A549 (cell line): ENCODE measurements around the gene ANKS1B. TPM values are rescaled to one million over a fixed set of nuclear protein-coding genes. Genes with fewer than 3 reads are reported as not detected.

Experiments
- ATAC-seq, 2 experiments: fragments of 200-7000 bp in 1 of 2; fragments of >200 bp in 1 of 2; cut with Nextera tagmentation in 1 of 2; cut with Tn5 transposase in 1 of 2; 3 replicates each; pipeline versions ENCODE4 v1.8.0 to v1.9.1; 2018 to 2020; ENCODE audit warnings: mild to moderate bottlenecking in 1 of 2, moderate library complexity in 1 of 2
- CTCF ChIA-PET: fragments of 300-600 bp; sonication (Branson Sonifier 250); formaldehyde crosslinking; extraction: SDS; loops from one replicate; lab custom pipeline; 2021; ENCODE audit warnings: antibody characterized with exemption, inconsistent platforms; lab: Yijun Ruan, JAX
- POLR2A ChIA-PET: fragments of 350-600 bp; formaldehyde crosslinking; extraction: SDS; loops from one replicate; lab custom pipeline; 2021; ENCODE audit warnings: antibody characterized with exemption, inconsistent platforms; lab: Yijun Ruan, JAX
- DNase-seq, 2 experiments: peaks; one replicate each; pipeline versions ENCODE4 v3.0.0 to v3.0.0-alpha.2; 2011 to 2016; ENCODE audit warnings: low read depth in 1 of 2, low spot score in 1 of 2
- FAIRE-seq: peaks from 2 replicates; lab custom pipeline; 2011; peaks lifted over from hg19 to GRCh38; lab: Jason Lieb, UNC
- H3K27ac ChIP-seq, 2 experiments: fragments of >200 bp; sonication (Bioruptor Twin); formaldehyde crosslinking; 3 replicates each; pipeline ENCODE4 v1.5.1; 2016 to 2017
- H3K4me1 ChIP-seq: fragments of >200 bp; sonication (Bioruptor Twin); formaldehyde crosslinking; 3 replicates; pipeline ENCODE4 v1.6.1; 2016
- H3K4me2 ChIP-seq: fragments of >200 bp; sonication (Bioruptor Twin); formaldehyde crosslinking; 3 replicates; pipeline ENCODE4 v1.6.1; 2016
- H3K4me3 ChIP-seq: fragments of >200 bp; sonication (Bioruptor Twin); formaldehyde crosslinking; 3 replicates; pipeline ENCODE4 v1.5.1; 2016
- H3K9me3 ChIP-seq: fragments of >200 bp; sonication (Bioruptor Twin); formaldehyde crosslinking; 3 replicates; pipeline ENCODE4 v1.6.1; 2016
- CBX2 ChIP-seq: fragments of 200-600 bp; sonication (generic); IDR thresholded peaks from 2 replicates; pipeline ENCODE4 v1.6.1; 2016; ENCODE audit warnings: low read depth, mild to moderate bottlenecking, borderline replicate concordance
- CEBPB ChIP-seq, 2 experiments: fragments of >200 bp in 1 of 2; sonication (Bioruptor Twin) in 1 of 2; formaldehyde crosslinking in 1 of 2; IDR thresholded peaks; 2 replicates each; pipeline ENCODE4 v1.6.1; 2012 to 2016
- E2F6 ChIP-seq: IDR thresholded peaks from 2 replicates; pipeline ENCODE4 v1.6.1; 2012; ENCODE audit warnings: low read depth, borderline replicate concordance
- EP300 ChIP-seq, 2 experiments: fragments of >200 bp; sonication (Bioruptor Twin); formaldehyde crosslinking; IDR thresholded peaks; 2 replicates in 1 of 2; 3 replicates in 1 of 2; pipeline ENCODE4 v1.6.1; 2016 to 2017
- ESRRA ChIP-seq: fragments of 150-350 bp; IDR thresholded peaks from 2 replicates; pipeline ENCODE4 v1.6.1; 2014; ENCODE audit warnings: mild to moderate bottlenecking, low read length, borderline replicate concordance
- FOSB ChIP-seq: fragments of 250-450 bp; sonication (Bioruptor Pico); IDR thresholded peaks from 2 replicates; pipeline ENCODE4 v1.5.0; 2020; ENCODE audit warnings: mild to moderate bottlenecking, moderate library complexity
- FOXS1 ChIP-seq: fragments of 250-450 bp; sonication (Bioruptor Pico); IDR thresholded peaks from 2 replicates; pipeline ENCODE4 v1.5.0; 2020; ENCODE audit warnings: mild to moderate bottlenecking, moderate library complexity
- HOXB5 ChIP-seq: fragments of 250-450 bp; sonication (Bioruptor Pico); IDR thresholded peaks from 2 replicates; pipeline ENCODE4 v1.5.0; 2020; ENCODE audit warnings: mild to moderate bottlenecking, moderate library complexity
- JUN ChIP-seq, 2 experiments: fragments of >200 bp; sonication (Bioruptor Twin); formaldehyde crosslinking; IDR thresholded peaks; 2 replicates in 1 of 2; 3 replicates in 1 of 2; pipeline ENCODE4 v1.6.1; 2016 to 2017
- NR3C1 ChIP-seq: fragments of >200 bp; sonication (Bioruptor Twin); formaldehyde crosslinking; IDR thresholded peaks from 3 replicates; pipeline ENCODE4 v1.6.1; 2017
- PHF8 ChIP-seq: fragments of 200-600 bp; sonication (generic); IDR thresholded peaks from 2 replicates; pipeline ENCODE4 v1.6.1; 2016; ENCODE audit warnings: low read depth, mild to moderate bottlenecking, antibody characterized with exemption, moderate library complexity, borderline replicate concordance
- POLR2A ChIP-seq: IDR thresholded peaks from 2 replicates; pipeline ENCODE4 v1.6.1; 2012; ENCODE audit warnings: mild to moderate bottlenecking, low read length
- REST ChIP-seq: fragments of 200-600 bp; sonication (generic); IDR thresholded peaks from 2 replicates; pipeline ENCODE4 v1.6.1; 2016; ENCODE audit warnings: antibody characterized with exemption, mild to moderate bottlenecking, moderate library complexity
- RFX5 ChIP-seq: fragments of 450-650 bp; IDR thresholded peaks from 2 replicates; pipeline ENCODE4 v1.7.1; 2014; ENCODE audit warnings: antibody characterized with exemption, mild to moderate bottlenecking, moderate library complexity
- SMC3 ChIP-seq: fragments of >200 bp; sonication (Bioruptor Twin); formaldehyde crosslinking; IDR thresholded peaks from 3 replicates; pipeline ENCODE4 v1.6.1; 2018; ENCODE audit warnings: inconsistent platforms
- TFCP2L1 ChIP-seq: fragments of 250-450 bp; sonication (Bioruptor Pico); IDR thresholded peaks from 2 replicates; pipeline ENCODE4 v1.5.0; 2021; ENCODE audit warnings: mild to moderate bottlenecking
- TP53 ChIP-seq: fragments of 250-450 bp; sonication (Bioruptor Pico); IDR thresholded peaks from 2 replicates; pipeline ENCODE4 v1.5.0; 2021; ENCODE audit warnings: mild to moderate bottlenecking, moderate library complexity
- USF2 ChIP-seq: fragments of 450-650 bp; IDR thresholded peaks from 2 replicates; pipeline ENCODE4 v1.6.1; 2014; ENCODE audit warnings: antibody characterized with exemption
- WGBS: methylation state at CpG from one replicate; pipeline ENCODE4 v1.1.6; 2017; ENCODE audit errors: missing lambda C conversion rate; 5-methylcytosine and 5-hydroxymethylcytosine counted together
- polyA plus RNA-seq, 4 experiments: library from polyadenylated mRNA; depleted of rRNA in 3 of 4; stranded (reverse); fragments of >200 nt; fragmentation: RNase III in 1 of 4; extraction: RNeasy Plus Mini Kit Qiagen cat#74134 plus additional on column Dnase treatment in 1 of 4; gene quantifications; 2 replicates in 3 of 4; 3 replicates in 1 of 4; pipeline ENCODE4 v1.2.3, GENCODE V29; 2011 to 2017
- TF ChIP-seq, protein P1 (sequence below): fragments of >200 bp; sonication (Bioruptor Twin); formaldehyde crosslinking; IDR thresholded peaks from 2 replicates; pipeline ENCODE4 v1.6.1; 2016
- TF ChIP-seq, protein P2 (sequence below): fragments of >200 bp; sonication (Bioruptor Twin); formaldehyde crosslinking; IDR thresholded peaks from 3 replicates; pipeline ENCODE4 v1.5.1; 2016

ANKS1B gene
- polyA plus RNA-seq, 2 of the 4 experiments (the other 2 are of a cell fraction): 1.5 to 2.2 TPM

- TF ChIP-seq, protein P1, sequence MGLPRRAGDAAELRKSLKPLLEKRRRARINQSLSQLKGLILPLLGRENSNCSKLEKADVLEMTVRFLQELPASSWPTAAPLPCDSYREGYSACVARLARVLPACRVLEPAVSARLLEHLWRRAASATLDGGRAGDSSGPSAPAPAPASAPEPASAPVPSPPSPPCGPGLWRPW: no peak
- no peak for TF ChIP-seq FOSB
Measured at GRCh38 chr12:99977550-99977949, 7.2 kb downstream of the ANKS1B start (continued).

DNA sequence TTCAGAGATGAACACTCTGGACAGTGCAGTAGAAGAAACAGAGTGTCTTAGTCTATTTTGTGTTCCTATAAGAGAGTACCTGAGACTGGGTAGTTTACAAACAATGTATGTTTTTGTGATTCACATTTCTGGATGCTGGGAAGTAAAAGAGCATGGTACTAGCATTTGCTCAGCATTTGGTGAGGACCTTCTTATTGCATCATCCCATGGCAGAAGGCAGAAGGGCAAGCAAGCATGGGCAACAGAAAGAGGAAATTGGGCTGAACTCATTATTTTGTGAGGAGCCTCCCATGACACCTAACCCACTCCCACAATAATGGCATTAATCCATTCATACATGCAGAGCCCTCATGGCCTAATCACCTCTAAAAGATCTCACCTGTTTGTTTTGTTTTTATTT is 8.0 kb downstream of the ANKS1B start:
- ChIA-PET POLR2A (no interaction called here), CTCF (no interaction called here)
- DNase-seq: no peak
- Histone ChIP-seq H3K4me3 (no peak overlapping the region), H3K9me3 (no peaks in the 10 kb centered on the region), H3K4me2 (no peak overlapping the region), H3K4me1 (no peaks in the 10 kb centered on the region), H3K27ac (no peak overlapping the region)
- FAIRE-seq: no peak
- TF ChIP-seq, protein P2, sequence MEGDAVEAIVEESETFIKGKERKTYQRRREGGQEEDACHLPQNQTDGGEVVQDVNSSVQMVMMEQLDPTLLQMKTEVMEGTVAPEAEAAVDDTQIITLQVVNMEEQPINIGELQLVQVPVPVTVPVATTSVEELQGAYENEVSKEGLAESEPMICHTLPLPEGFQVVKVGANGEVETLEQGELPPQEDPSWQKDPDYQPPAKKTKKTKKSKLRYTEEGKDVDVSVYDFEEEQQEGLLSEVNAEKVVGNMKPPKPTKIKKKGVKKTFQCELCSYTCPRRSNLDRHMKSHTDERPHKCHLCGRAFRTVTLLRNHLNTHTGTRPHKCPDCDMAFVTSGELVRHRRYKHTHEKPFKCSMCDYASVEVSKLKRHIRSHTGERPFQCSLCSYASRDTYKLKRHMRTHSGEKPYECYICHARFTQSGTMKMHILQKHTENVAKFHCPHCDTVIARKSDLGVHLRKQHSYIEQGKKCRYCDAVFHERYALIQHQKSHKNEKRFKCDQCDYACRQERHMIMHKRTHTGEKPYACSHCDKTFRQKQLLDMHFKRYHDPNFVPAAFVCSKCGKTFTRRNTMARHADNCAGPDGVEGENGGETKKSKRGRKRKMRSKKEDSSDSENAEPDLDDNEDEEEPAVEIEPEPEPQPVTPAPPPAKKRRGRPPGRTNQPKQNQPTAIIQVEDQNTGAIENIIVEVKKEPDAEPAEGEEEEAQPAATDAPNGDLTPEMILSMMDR: no peak
- TF ChIP-seq TP53 (CRISPR knock-in tag) (no peak), FOXS1 (no peak), POLR2A (no peak), CBX2 (no peak)
- ATAC-seq: no peak

- POLR2A ChIA-PET: no interaction called here
- TF ChIP-seq JUN (IDR thresholded peaks at IDR 0.05) (no peak), USF2 (no peak), RFX5 (no peak), REST (no peak), TFCP2L1 (CRISPR knock-in tag) (no peak), CEBPB (IDR thresholded peaks at IDR 0.05) (no peak), HOXB5 (no peak), PHF8 (no peak), ESRRA (no peak), EP300 (IDR thresholded peaks at IDR 0.05) (no peak), SMC3 (no peak), NR3C1 (no peak), E2F6 (no peak)
- TF ChIP-seq, protein P1: no peak
- TF ChIP-seq, all 56 proteins: peak for 0
- Histone ChIP-seq H3K27ac (no peak overlapping the region), H3K4me1 (no peaks in the 10 kb centered on the region), H3K9me3 (no peaks in the 10 kb centered on the region), H3K4me3 (no peak overlapping the region), H3K4me2 (no peak overlapping the region)
- ATAC-seq (no peak), DNase-seq (no peak), FAIRE-seq (no peak)
- CTCF ChIA-PET: no interaction called here
- WGBS: 59% methylated on average over 2 of the region's 2 CpGs
Measured at GRCh38 chr12:99975321-99975720, 9.4 kb downstream of the ANKS1B start.
